Measurements from ENCODE around the gene INPP4B. TPM values are rescaled to one million over a fixed set of nuclear protein-coding genes. Genes with fewer than 3 reads are reported as not detected.
"Not testable (repeated sequence)": the region's sequence is repeated elsewhere in the genome, so short reads cannot be mapped to it uniquely, and the experiment has no call there.

Gene INPP4B
- total and polyA plus RNA-seq, 9 donors: 1.7 to 14.7 (median 10.7) TPM

- H3K4me1 ChIP-seq (ENCODE audit: insufficient read depth): no peaks in the 10 kb centered on the region
- H3K9me3 ChIP-seq: peaks cover 0 to 8% of the 10 kb centered on the region in 2 donors
- H3K36me3 ChIP-seq: no peaks in the 10 kb centered on the region
- H3K27ac ChIP-seq: no peak overlapping the region
- no peak overlapping the region for H3K4me3 ChIP-seq
- no peaks in the 10 kb centered on the region for H3K27me3 ChIP-seq
- WGBS, 3 donors: 94 to 98% (median 95%) methylated on average over 5 of the region's 5 CpGs
- intact Hi-C loops (cut with DNase I): no loop called here
- TF ChIP-seq CTCF (IDR thresholded peaks at IDR 0.05) (no peak), EP300 (IDR thresholded peaks at IDR 0.05) (no peak), POLR2A (IDR thresholded peaks at IDR 0.05) (no peak)
- DNase-seq: no peak
These were observed 189.9 kb downstream of the INPP4B start for GRCh38 chr4:142656178-142656577.

- Histone ChIP-seq H3K4me1 (ENCODE audit: insufficient read depth) (no peaks in the 10 kb centered on the region), H3K4me3 (no peak overlapping the region), H3K27ac (no peak overlapping the region), H3K9me3 (no peaks in the 10 kb centered on the region), H3K36me3 (no peaks in the 10 kb centered on the region), H3K27me3 (no peaks in the 10 kb centered on the region)
- 94 to 96% (median 95%) methylated on average over 5 of the region's 5 CpGs for WGBS, 3 donors
- DNase-seq: no peak
- TF ChIP-seq EP300 (IDR thresholded peaks at IDR 0.05) (no peak), CTCF (IDR thresholded peaks at IDR 0.05) (no peak), POLR2A (IDR thresholded peaks at IDR 0.05) (no peak)
- intact Hi-C loops (cut with DNase I): no loop called here
These were observed 197.7 kb downstream of the INPP4B start for GRCh38 chr4:142648378-142648777.

GRCh38 chr4:142645475-142646108, 200.5 kb downstream of the INPP4B start:
- WGBS, 3 donors: 8 to 18% (median 9%) methylated on average over 4 of the region's 4 CpGs
- no peak overlapping the region for H3K4me3 ChIP-seq

GRCh38 chr4:142644628-142645027, 201.5 kb downstream of the INPP4B start:
- intact Hi-C loops (cut with DNase I); H3K4me1 ChIP-seq (ENCODE audit: insufficient read depth); H3K27me3 ChIP-seq; H3K36me3 ChIP-seq; H3K4me3 ChIP-seq; H3K9me3 ChIP-seq; DNase-seq; H3K27ac ChIP-seq: not testable (repeated sequence)
- 94 to 97% (median 96%) methylated on average over 1 of the region's 1 CpG for WGBS, 3 donors

More at GRCh38 chr4:142645475-142646108, 200.5 kb downstream of the INPP4B start:
- TF ChIP-seq POLR2A (IDR thresholded peaks at IDR 0.05) (no peak), EP300 (IDR thresholded peaks at IDR 0.05) (no peak), CTCF (IDR thresholded peaks at IDR 0.05) (no peak)
- intact Hi-C loops (cut with DNase I): no loop called here
- DNase-seq: no peak
- Histone ChIP-seq H3K9me3 (no peaks in the 10 kb centered on the region), H3K27me3 (no peaks in the 10 kb centered on the region), H3K36me3 (no peaks in the 10 kb centered on the region), H3K27ac (no peak overlapping the region), H3K4me1 (ENCODE audit: insufficient read depth) (no peaks in the 10 kb centered on the region)

- no peak for DNase-seq
- TF ChIP-seq POLR2A (IDR thresholded peaks at IDR 0.05) (no peak), CTCF (IDR thresholded peaks at IDR 0.05) (no peak), EP300 (IDR thresholded peaks at IDR 0.05) (no peak)
- Histone ChIP-seq H3K36me3 (no peaks in the 10 kb centered on the region), H3K4me1 (ENCODE audit: insufficient read depth) (no peaks in the 10 kb centered on the region), H3K27ac (no peak overlapping the region), H3K9me3 (no peaks in the 10 kb centered on the region), H3K4me3 (no peak overlapping the region), H3K27me3 (peaks cover 3% of the 10 kb centered on the region)
- WGBS, 3 donors: 96 to 98% (median 97%) methylated on average over 2 of the region's 2 CpGs
- intact Hi-C loops (cut with DNase I): no loop called here
These were observed 208.5 kb downstream of the INPP4B start for GRCh38 chr4:142637614-142638013.

Measured in ovary (tissue), 9 donors.